Activated T-helper 1 cell treated with anti-CD3 and anti-CD28 coated beads, Interleukin-12 subunit alpha, Interleukin-12 subunit beta, Interleukin-2, Interleukin-4 antibody, amounts not matched to agents 30 ng/mL and 10 ng/mL and 1 ng/mL, durations not matched to agents 14 hours and 24 hours and 36 hours (primary cell): ENCODE measurements around the gene BTBD16. TPM values are rescaled to one million over a fixed set of nuclear protein-coding genes. Genes with fewer than 3 reads are reported as not detected.

Experiments
- DNase-seq: peaks from one replicate; pipeline ENCODE4 v3.0.0; 2021; ENCODE audit warnings: low spot score
- H3K27ac Mint-ChIP-seq: one replicate; pipeline ENCODE4 v1.8.0; 2021; ENCODE audit warnings: mild to moderate bottlenecking, mixed read lengths
- H3K27me3 Mint-ChIP-seq: one replicate; pipeline ENCODE4 v1.8.0; 2022; ENCODE audit warnings: mild to moderate bottlenecking, moderate library complexity, mixed read lengths; ENCODE audit not compliant: insufficient read depth
- H3K36me3 Mint-ChIP-seq: one replicate; pipeline ENCODE4 v1.8.0; 2021; ENCODE audit warnings: low read depth, mixed read lengths
- H3K4me1 Mint-ChIP-seq: one replicate; pipeline ENCODE4 v1.8.0; 2021; ENCODE audit warnings: low read depth, mixed read lengths
- H3K4me3 Mint-ChIP-seq: one replicate; pipeline ENCODE4 v1.8.0; 2021; ENCODE audit warnings: mild to moderate bottlenecking, moderate library complexity, mixed read lengths
- H3K9me3 Mint-ChIP-seq: one replicate; pipeline ENCODE4 v1.8.0; 2021; ENCODE audit warnings: mixed read lengths
- intact Hi-C: fragments of 100-400 bp; cut with micrococcal nuclease; formaldehyde crosslinking; loops from one replicate; pipeline ENCODE4 v1.15.1; 2024
- total RNA-seq: library from RNA; stranded (reverse); gene quantifications from 2 replicates; pipeline ENCODE4 v1.2.3, GENCODE V29; 2022

The BTBD16 gene
- total RNA-seq, 1 donor from 2014 or later: not detected

- DNase-seq: no peak
- H3K36me3 Mint-ChIP-seq: no peaks in the 10 kb centered on the region
- no peak overlapping the region for H3K4me3 Mint-ChIP-seq
- intact Hi-C loops: no loop called here
- no peaks in the 10 kb centered on the region for H3K4me1 Mint-ChIP-seq
- no peaks in the 10 kb centered on the region for H3K9me3 Mint-ChIP-seq
- H3K27me3 Mint-ChIP-seq: peaks cover 12% of the 10 kb centered on the region
- H3K27ac Mint-ChIP-seq: no peak overlapping the region
Observed at GRCh38 chr10:122326806-122327205, 55.7 kb downstream of the BTBD16 start.

GRCh38 chr10:122327237-122328206 is 56.4 kb downstream of the BTBD16 start:
- no peaks in the 10 kb centered on the region for H3K36me3 Mint-ChIP-seq
- H3K27ac Mint-ChIP-seq: no peak overlapping the region
- H3K4me1 Mint-ChIP-seq: no peaks in the 10 kb centered on the region
- intact Hi-C loops: no loop called here
- no peak overlapping the region for H3K4me3 Mint-ChIP-seq
- no peaks in the 10 kb centered on the region for H3K9me3 Mint-ChIP-seq
- H3K27me3 Mint-ChIP-seq: peaks cover 11% of the 10 kb centered on the region
- DNase-seq: no peak

GRCh38 chr10:122328676-122329075 is 57.6 kb downstream of the BTBD16 start:
- DNase-seq: no peak
- Mint-ChIP-seq H3K4me1 (no peaks in the 10 kb centered on the region), H3K27ac (no peak overlapping the region), H3K27me3 (peaks cover 9% of the 10 kb centered on the region), H3K9me3 (no peaks in the 10 kb centered on the region), H3K36me3 (no peaks in the 10 kb centered on the region), H3K4me3 (no peak overlapping the region)
- intact Hi-C loops: no loop called here

DNA sequence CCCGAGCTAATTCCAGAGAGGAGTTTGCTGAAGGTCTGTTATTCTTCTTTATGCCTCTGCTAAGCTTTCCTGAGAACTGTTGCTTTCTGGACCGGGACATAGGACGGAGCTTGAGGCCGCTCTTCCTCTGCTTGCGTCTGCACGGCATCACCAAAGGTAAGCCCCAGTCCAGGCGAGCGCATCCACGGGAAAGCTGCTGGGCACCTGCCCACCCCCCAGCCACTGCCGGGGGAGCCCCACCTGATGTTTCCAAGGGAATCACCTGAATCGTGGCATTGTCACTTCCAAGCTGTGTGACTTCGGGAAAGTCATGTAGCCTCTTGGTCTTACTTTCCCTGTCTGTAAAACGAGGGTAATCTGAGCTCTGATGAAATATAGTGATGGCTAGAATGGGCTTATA is 58.3 kb downstream of the BTBD16 start:
- peaks cover 9% of the 10 kb centered on the region for H3K27me3 Mint-ChIP-seq
- H3K27ac Mint-ChIP-seq: no peak overlapping the region
- intact Hi-C loops: no loop called here
- H3K4me1 Mint-ChIP-seq: no peaks in the 10 kb centered on the region
- H3K36me3 Mint-ChIP-seq: no peaks in the 10 kb centered on the region
- DNase-seq: no peak
- no peaks in the 10 kb centered on the region for H3K9me3 Mint-ChIP-seq
- H3K4me3 Mint-ChIP-seq: no peak overlapping the region

- Mint-ChIP-seq H3K36me3 (no peaks in the 10 kb centered on the region), H3K4me1 (no peaks in the 10 kb centered on the region), H3K27me3 (peaks cover 9% of the 10 kb centered on the region), H3K27ac (no peak overlapping the region), H3K9me3 (no peaks in the 10 kb centered on the region), H3K4me3 (no peak overlapping the region)
- DNase-seq: no peak
- intact Hi-C loops: no loop called here
Observed at GRCh38 chr10:122331100-122331499, 60.0 kb downstream of the BTBD16 start.

GRCh38 chr10:122331615-122332446 is 60.7 kb downstream of the BTBD16 start:
- Mint-ChIP-seq H3K27ac (no peak overlapping the region), H3K4me3 (no peak overlapping the region), H3K4me1 (no peaks in the 10 kb centered on the region), H3K27me3 (peaks cover 9% of the 10 kb centered on the region), H3K36me3 (no peaks in the 10 kb centered on the region), H3K9me3 (no peaks in the 10 kb centered on the region)
- no peak for DNase-seq
- intact Hi-C loops: no loop called here

GRCh38 chr10:122333037-122333436 is 61.9 kb downstream of the BTBD16 start:
- intact Hi-C loops: no loop called here
- Mint-ChIP-seq H3K27ac (no peak overlapping the region), H3K27me3 (peaks cover 10% of the 10 kb centered on the region), H3K4me3 (no peak overlapping the region), H3K9me3 (no peaks in the 10 kb centered on the region), H3K36me3 (no peaks in the 10 kb centered on the region), H3K4me1 (no peaks in the 10 kb centered on the region)
- DNase-seq: no peak

GRCh38 chr10:122336332-122336731 is 65.2 kb downstream of the BTBD16 start:
- H3K27me3 Mint-ChIP-seq: peaks cover 14% of the 10 kb centered on the region
- H3K4me1 Mint-ChIP-seq: no peaks in the 10 kb centered on the region
- no peak overlapping the region for H3K4me3 Mint-ChIP-seq
- no peaks in the 10 kb centered on the region for H3K36me3 Mint-ChIP-seq
- H3K9me3 Mint-ChIP-seq: no peaks in the 10 kb centered on the region
- no peak for DNase-seq
- H3K27ac Mint-ChIP-seq: no peak overlapping the region
- intact Hi-C loops: no loop called here

- intact Hi-C loops: no loop called here
- no peak overlapping the region for H3K27ac Mint-ChIP-seq
- no peaks in the 10 kb centered on the region for H3K4me1 Mint-ChIP-seq
- no peaks in the 10 kb centered on the region for H3K36me3 Mint-ChIP-seq
- H3K27me3 Mint-ChIP-seq: peaks cover 10% of the 10 kb centered on the region
- no peak for DNase-seq
- H3K9me3 Mint-ChIP-seq: no peaks in the 10 kb centered on the region
- no peak overlapping the region for H3K4me3 Mint-ChIP-seq
Observed at GRCh38 chr10:122336961-122337360, 65.9 kb downstream of the BTBD16 start.

DNA sequence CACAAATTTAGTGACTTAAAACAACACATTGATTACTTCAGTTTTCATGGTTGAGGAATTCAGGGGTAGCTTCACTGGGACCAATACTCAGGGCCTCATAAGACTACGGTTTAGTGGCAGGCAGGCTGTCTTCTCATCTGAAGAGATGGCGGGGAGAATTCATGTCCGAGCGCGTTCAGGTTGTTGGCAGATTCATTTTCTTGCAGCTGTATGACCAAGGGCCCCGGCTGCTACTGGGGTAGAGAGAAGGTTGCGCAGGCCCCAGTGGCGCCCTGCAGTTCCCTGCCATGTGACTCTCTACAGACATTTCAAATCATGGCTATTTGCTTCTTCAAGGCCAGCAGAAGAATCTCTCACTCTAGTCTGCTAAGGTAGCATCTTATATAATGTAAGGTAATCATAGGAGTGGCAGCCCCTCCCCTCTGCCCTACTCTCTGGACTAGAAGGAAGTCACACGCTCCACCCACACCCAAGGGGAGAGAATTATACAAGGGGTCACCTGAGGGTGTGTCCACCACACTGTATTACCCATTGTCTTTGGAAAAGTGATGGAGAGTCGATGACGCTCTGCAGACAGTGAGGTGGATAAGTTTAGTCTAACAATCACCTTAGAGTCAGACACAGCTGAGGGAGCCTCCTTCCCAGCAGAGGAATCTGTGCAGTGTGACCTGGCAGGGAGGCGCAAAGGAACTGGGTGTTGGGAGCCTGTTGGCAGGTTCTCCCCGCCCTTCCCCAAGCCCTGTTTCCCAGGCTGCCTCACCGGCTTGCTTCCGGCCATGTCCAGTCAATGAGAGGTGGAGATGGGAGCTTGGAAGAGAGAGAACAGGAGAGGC is 67.7 kb downstream of the BTBD16 start:
- no peaks in the 10 kb centered on the region for H3K4me1 Mint-ChIP-seq
- no peaks in the 10 kb centered on the region for H3K9me3 Mint-ChIP-seq
- H3K4me3 Mint-ChIP-seq: no peak overlapping the region
- no peak overlapping the region for H3K27ac Mint-ChIP-seq
- intact Hi-C loops: no loop called here
- no peaks in the 10 kb centered on the region for H3K36me3 Mint-ChIP-seq
- peaks cover 11% of the 10 kb centered on the region for H3K27me3 Mint-ChIP-seq
- DNase-seq: no peak

GRCh38 chr10:122341141-122341810 is 70.2 kb downstream of the BTBD16 start:
- H3K9me3 Mint-ChIP-seq: no peaks in the 10 kb centered on the region
- H3K27me3 Mint-ChIP-seq: peaks cover 12% of the 10 kb centered on the region
- H3K4me1 Mint-ChIP-seq: no peaks in the 10 kb centered on the region
- H3K36me3 Mint-ChIP-seq: no peaks in the 10 kb centered on the region
- no peak overlapping the region for H3K4me3 Mint-ChIP-seq
- DNase-seq: no peak
- no peak overlapping the region for H3K27ac Mint-ChIP-seq
- intact Hi-C loops: no loop called here
